Stimulated activated CD4-positive, alpha-beta T cell treated with anti-CD3 and anti-CD28 coated beads, TNF-alpha, amount 100 ng/mL, for 24 hours (primary cell): ENCODE measurements around the gene C1orf159.

ENCODE experiments used
- DNase-seq, 3 experiments: peaks; one replicate each; pipeline ENCODE4 v3.0.0-alpha.2; 2020; ENCODE audit warnings: low read depth in 3 of 3

The C1orf159 gene

GRCh38 chr1:1132042-1132950 lies 16.4 kb upstream of the C1orf159 start:
- DNase-seq, result no peak

DNA sequence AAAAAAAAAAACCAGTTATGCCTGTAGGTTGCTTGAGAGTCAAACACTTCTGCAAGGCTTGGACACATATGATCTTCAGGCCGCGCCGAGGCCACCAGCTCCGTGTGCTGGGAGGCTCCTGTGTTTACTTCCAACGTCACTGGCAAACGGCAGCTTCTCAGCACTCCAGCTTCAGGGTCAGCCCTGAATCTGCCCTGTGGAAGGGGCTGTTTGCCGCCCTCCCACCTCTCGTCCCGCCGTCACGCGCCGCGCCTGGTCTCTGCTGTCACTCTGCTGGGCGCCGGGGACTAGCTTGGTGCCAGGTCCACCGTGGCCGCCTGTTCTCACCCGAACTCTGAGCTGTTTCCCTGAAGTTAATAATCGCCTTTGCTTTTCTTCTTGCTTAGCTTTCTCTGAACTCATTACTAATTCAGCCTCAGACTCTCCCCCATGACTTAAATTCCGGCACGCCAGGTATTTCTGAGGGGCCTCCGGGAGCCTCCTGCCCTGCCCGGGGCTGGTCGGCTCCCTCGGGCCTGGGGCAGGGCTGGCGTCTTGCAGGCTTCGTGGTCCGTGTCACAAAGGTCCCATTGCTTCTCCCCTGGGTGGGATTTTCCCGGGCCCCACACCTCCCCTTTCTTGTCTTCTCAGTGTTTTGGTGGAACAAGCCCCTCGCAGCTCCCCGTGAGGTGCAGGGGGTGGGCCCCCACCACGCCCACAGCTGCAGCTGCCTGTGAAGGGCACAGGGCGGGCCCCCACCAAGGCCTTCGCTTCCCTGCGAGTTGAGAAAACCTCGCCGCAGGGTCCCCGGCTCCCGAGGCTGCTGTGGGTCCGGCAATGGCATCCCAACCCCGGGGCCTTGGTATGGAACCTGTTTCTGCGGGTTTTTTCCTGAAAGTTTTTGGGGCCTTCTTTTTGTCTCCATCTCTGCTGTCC lies 14.6 kb upstream of the C1orf159 start:
- DNase-seq, result no peak

DNA sequence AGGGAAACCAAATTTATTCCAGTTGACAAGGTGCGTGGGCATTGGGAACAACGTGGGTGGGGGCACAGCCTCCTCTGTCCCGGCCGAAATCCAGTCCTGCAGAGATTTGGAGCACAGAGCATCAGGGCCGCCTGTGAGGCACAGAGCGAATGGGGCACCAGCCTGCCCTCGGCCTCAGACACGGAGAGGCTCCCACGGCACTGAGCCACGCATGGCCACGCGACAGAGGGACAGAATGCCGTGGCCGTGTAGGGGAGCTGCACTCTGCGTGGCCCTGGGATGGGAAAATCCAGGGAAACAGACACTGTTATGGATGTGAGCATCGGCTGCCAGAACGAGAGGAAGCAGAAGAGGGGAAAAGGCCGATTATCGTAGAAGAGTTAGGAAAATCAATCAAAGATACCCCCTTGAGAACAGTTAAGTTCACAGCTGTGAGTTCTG lies 13.5 kb upstream of the C1orf159 start:
- no peak for DNase-seq

- DNase-seq, result no peak
These were observed 12.7 kb upstream of the C1orf159 start for GRCh38 chr1:1128454-1129139.

DNA sequence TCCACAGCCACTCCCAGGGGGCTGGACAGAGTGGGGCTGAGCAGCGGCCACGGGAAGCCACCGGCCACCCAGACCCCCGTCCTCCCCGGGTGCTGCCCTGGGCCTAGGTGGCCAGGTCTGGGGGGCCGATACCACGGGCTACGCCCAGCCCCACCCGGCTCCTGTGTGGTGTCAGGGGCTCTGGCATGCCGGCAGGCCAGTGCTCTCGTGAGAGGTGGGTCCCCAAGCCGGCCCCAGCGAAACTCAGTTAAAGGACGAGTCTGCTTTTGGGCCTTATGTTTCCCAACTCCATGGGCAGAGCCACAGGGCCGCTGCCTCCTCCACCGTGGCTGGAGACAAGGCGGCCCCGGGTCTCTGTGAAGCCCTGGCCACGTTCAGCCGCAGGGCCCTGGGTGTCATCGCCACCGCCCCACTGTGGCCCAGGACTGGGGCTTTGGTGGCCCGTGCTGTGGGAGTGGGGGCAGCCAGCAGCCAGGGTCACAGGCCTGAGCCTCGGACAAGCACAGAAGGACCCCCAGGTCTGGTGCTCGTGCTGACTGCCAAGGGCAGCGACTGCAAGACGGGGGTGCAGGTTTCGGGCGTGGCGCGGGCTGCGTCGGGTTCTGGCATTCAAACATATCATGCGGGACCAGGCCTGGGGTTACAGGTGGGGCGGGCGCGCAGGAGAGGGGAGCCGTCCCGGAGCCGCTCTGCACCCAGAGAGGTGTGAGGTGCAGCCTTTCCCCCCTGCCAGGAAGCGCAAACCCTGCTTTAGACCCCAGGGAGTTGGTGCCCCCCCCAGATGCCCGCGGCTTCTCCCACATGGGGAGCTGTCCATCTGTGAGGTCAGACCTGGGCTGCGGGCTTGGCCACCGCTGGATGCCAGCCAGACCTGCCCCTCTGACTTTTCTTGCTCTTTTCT lies 11.9 kb upstream of the C1orf159 start:
- no peak for DNase-seq

- DNase-seq, result no peak
These were observed 10.1 kb upstream of the C1orf159 start for GRCh38 chr1:1125945-1126344.

GRCh38 chr1:1124786-1125642 lies 9.1 kb upstream of the C1orf159 start:
- DNase-seq, result no peak

DNA sequence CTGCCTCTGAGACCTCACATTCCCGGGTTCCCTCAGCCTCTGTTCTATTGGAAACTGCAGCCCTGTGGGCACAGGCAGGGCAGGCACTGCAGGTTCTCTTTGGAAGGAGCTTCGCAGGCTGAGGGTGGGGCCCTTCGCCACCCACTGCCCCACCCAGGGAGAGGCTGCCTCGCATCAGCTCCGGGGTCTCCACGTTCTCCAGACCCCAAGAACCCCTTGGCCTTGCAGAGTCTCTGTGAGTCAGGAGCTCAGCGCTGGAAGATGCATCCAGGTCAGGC lies 8.6 kb upstream of the C1orf159 start:
- DNase-seq, result no peak

DNA sequence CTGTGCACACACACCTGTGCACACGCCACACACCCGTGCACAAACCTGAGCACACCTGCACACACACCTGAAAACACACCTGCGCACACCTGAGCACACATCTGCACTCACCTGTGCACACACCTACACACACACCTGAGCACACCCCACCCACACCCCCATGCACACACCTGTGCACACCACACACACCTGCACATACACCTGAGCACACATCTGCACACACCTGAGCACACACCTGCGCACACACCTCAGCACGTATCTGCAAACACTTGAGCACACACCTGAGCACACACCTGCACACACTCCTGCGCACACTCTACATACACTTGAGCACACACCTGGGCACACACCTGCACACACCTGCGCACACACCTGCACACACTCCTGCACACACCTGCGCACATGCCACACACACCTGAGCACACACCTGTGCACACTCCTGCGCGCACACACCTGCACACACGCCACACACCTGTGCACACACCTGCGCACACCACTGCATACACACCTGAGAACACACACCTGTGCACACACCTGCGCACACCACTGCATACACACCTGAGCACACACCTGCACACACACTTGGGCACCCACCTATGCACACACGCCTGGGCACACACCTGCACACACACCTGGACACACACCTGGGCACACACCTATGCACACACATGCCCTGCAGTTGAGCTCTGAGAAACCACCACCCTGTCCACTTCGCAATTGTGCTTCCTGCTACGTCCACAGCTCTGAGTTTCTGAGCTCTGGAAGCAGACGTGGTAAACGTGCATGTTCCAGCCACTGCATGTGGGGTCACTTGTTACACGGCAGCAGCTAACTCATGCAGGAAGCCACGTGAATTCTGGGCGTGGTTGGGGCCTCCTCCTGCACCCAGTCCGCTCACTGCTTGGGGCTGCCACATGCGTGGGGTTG lies 8.0 kb upstream of the C1orf159 start:
- no peak for DNase-seq

DNA sequence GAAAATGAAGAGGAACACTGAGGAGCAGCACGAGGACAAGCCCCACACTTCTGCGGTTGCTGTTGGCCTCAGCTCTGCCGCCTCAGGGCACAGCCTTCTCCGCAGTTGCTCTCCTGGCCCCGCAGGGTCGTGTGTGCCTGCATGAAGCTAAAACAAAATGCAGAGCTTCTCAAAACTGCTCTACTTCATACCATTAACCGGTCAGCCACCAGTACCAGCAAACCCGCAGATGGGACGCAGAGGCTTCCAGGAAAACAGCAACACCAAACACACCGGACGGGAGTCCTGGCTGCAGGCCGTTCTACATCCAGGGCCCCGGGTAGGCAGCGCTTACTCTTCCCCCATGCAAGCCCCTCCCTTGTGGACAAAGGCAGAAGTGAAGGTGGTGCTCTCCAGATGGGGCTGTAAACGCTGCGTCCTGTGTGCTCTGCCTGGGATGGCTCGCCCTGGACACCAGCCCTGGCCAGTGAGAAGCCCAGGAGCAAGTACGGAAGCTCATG lies 7.1 kb upstream of the C1orf159 start:
- no peak for DNase-seq

DNA sequence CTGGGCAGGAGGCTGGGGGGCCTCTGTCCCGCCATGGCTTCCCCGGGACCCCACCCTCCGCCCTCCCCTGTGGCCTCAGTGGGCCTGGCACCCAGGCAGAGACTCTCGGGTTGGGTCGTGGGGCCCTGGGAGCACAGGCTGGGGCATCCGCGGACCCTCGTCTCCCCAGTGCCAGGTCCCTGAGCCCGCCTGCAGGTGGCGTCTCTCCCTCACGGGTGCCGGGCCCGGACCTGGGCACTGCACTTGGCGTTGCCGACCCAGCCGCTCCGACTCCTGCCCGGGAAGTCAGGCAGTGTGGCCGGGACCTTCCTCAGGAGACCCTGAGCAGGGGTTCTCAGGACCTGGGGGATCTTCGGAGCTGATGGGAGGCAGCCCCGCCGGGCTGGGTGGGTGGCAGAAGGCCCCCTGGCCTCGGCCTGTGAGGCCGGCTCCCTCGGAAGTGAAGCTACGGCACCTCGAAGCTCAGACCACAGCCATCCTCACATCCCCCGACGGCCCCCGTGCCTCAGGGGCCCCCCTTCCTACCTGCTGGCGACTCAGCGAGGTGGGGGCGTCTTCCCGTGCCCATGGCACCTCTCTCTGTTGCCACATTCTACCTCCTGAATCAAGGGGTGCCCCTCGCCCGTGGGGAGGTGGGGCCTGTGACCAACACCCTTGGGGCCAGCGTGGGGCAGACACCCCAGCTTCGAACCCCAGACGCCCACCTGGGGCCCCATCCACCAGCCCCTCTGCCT lies 6.4 kb upstream of the C1orf159 start:
- DNase-seq, result peak; percentile 67 to 82 (median 69)

GRCh38 chr1:1121611-1122077 lies 5.8 kb upstream of the C1orf159 start:
- DNase-seq, result no peak

DNA sequence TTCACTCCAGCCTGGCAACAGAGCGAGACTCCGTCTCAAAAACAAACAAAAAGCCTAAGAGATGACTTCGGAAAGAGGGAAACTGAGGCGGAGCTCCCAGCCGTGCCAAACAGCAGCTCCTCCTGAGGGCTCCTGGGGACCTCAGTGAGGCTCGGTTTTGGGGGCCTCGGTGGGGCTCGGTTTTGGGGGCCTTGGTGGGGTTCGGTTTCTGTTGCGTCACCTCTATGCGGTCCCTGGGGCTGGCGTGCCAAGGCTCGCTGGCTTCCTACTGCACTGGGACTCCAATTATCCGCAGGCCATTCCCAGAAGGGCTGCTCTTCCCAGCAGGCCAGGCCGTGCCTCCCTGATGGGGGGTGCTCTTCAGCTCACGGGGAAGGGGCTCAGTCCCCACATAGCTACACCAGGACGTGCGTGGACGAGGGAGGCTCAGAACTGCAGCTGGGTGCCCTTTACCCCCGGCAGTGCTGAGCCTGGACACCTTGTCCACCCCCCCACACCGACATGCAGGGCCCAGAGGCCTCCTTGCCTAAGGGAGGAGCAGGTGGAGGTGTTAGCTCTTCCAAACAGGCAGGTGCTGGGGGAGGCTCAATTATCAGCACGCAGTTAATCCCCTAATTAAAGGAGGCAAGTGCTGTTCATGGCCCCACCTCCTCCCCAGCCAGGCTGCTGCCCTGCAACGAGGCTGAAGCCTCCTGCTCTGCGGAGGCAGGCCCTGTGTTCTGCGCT lies 5.1 kb upstream of the C1orf159 start:
- DNase-seq, result no peak

DNA sequence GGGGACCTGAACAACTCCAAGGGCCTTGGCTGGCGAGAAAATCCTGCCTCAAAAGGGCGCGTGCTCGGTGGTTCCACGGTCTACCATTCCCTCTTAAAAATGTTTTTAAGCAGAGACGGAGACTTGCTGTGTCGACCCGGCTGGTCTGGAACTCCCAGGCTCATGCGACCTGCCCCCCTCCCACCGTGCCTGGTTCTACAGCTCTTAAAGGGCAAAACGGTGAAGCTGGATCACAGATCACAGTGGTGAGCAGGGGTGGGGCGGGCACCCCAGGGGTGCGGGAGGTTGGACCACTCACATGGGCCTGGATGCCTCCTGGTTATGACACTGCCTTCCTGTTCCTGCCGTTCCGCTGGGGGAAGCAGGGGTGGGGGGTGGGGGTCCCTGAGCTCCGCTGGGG lies 4.2 kb upstream of the C1orf159 start:
- DNase-seq, result no peak

DNA sequence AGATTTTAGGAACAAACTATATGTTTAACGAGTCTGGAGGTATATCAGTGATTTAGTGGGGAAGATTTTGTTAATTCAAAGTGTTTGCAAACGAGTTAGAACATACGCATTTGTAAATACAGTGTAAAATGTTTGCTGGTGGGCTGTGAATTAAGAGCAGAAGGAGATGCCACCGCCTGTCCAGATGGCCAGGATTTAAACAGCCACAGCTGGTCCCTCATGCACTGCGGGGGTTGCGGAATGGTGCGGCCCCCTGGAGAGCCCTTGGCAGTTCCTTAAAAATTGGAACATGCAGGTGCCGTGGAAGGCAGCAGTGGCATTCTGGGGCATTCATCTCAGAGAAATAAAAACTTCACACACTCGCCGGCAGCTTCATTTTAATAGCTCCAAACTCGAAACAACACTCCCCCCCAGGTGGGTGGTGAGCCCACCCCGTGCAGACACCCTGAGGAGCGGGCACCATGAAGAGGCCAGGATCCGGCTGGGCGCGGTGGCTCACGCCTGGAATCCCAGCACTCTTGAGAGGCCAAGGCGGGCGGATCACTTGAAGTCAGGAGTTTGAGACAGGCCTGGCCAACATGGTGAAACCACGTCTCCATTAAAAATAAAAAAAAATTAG lies 3.5 kb upstream of the C1orf159 start:
- no peak for DNase-seq

GRCh38 chr1:1118876-1119220 lies 3.0 kb upstream of the C1orf159 start:
- DNase-seq, result no peak
